Adipocyte (in vitro differentiated cells): ENCODE results near the gene EYA2.
"Not testable (repeated sequence)": the region's sequence is repeated elsewhere in the genome, so short reads cannot be mapped to it uniquely, and the experiment has no call there.

Experiments
- DNase-seq: peaks from one replicate; pipeline ENCODE4 v3.0.0-alpha.2; 2015; ENCODE audit warnings: low read depth
- H3K27me3 ChIP-seq: replicated peaks from 2 replicates; pipeline ENCODE4 v1.7.0; 2013; ENCODE audit warnings: mild to moderate bottlenecking, low read length, moderate library complexity; ENCODE audit not compliant: control insufficient read depth, insufficient read depth
- H3K36me3 ChIP-seq: 2 replicates; pipeline ENCODE4 v1.7.0; 2013; ENCODE audit warnings: low read length, mild to moderate bottlenecking, moderate library complexity; ENCODE audit not compliant: control insufficient read depth, insufficient read depth, severe bottlenecking
- H3K4me1 ChIP-seq: 2 replicates; pipeline ENCODE4 v1.7.0; 2013; ENCODE audit warnings: mild to moderate bottlenecking, low read length, moderate library complexity; ENCODE audit not compliant: control insufficient read depth, insufficient read depth
- H3K4me3 ChIP-seq: 2 replicates; pipeline ENCODE4 v1.7.0; 2013; ENCODE audit warnings: mild to moderate bottlenecking, low read length, moderate library complexity
- H3K9ac ChIP-seq: 2 replicates; pipeline ENCODE4 v1.7.0; 2013; ENCODE audit warnings: mild to moderate bottlenecking, low read length, moderate library complexity
- H3K9me3 ChIP-seq: 2 replicates; pipeline ENCODE4 v1.7.0; 2013; ENCODE audit warnings: mild to moderate bottlenecking, low read length, moderate library complexity; ENCODE audit not compliant: control insufficient read depth

EYA2 gene

DNA sequence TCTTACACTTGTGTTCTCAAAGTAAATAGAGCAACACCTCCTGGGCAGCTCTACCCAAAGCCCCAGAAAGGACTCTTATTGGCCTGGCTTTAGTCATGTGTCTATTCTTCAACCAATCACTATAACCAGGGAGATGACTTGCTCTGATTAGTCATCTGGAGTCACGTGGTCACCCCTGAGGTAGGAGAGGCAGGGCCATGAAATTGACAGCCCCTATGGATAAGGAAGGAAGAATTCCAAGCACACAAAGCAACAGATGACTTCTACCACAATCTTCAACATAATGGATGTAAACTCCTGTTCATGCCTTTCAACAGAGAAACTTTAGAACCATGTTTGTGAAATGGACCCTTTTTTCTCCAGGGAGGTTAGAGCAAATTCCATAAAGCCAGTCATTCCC lies 24.6 kb upstream of the EYA2 start:
- peaks cover 23% of the 10 kb centered on the region for H3K9me3 ChIP-seq
- no peaks in the 10 kb centered on the region for H3K36me3 ChIP-seq
- no peak for DNase-seq
- H3K27me3 ChIP-seq: peaks cover 14% of the 10 kb centered on the region
- H3K4me3 ChIP-seq: no peak overlapping the region
- no peaks in the 10 kb centered on the region for H3K4me1 ChIP-seq
- no peak overlapping the region for H3K9ac ChIP-seq

DNA sequence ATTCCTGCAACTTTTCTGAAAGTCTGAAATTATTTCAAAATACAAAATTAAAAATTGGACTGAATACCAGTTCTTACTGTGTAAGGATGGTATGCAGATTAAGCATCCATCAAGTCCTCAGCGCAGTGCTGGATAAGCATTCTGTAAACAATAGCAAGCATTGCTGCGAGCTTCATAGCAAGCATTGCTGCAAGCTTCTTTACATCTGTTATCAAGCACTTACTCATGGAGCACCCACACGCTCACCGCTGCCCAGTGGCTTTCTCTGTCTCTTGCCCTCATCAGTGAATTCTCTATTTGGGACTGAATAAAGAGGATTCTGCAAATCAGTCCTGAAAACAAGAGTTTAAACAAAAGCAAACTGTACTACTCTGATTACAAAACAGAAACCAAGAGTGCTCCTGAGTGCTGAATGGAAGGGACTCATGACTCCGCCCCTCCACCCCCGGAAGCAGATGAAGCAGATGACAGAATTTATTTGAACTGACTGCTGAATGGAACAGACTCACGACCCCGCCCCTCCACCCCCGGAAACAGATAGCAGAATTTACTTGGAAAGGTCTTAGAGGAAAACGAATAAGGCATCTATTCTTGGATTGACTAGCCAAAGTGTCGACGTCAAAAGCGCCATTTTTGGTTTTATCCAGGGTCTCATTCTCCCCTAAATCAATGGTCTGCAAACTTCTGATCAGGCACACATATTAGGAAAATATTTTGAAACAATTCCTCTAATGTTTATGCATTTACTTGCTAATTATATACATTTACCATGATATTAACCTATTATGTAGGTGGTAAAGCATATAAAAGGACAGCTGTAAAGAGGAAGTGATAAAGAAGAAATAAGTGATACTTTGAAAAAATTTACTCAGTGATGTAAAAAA lies 22.1 kb upstream of the EYA2 start:
- Histone ChIP-seq H3K9me3 (peaks cover 23% of the 10 kb centered on the region), H3K4me3 (peak overlapping the region; percentile 63)
- no peak for DNase-seq

DNA sequence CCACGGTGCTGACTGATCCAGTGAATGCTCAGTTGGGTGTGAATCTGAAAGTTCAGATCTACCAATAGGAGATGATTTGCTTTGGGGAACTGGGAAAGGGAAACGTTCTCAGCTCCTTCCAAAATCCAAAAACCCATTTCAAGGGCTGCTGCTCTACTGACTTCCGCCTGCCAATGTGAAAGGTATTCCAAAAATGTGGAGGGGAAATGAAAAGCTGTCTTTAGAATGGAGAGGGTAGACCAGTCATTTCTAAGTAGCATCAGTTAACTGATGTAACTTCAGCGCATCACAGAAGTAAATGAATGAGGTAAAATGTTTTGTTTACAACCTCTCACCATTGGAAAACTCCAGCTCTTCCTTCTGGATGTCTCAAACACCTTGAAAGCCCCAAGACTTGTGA lies 19.6 kb upstream of the EYA2 start:
- Histone ChIP-seq H3K4me1 (no peaks in the 10 kb centered on the region), H3K9me3 (peaks cover under 1% of the 10 kb centered on the region), H3K9ac (no peak overlapping the region), H3K36me3 (no peaks in the 10 kb centered on the region), H3K27me3 (peaks cover 10% of the 10 kb centered on the region), H3K4me3 (no peak overlapping the region)
- no peak for DNase-seq

More for the DNA sequence above, 22.1 kb upstream of the EYA2 start:
- Histone ChIP-seq H3K27me3 (peaks cover 10% of the 10 kb centered on the region), H3K9ac (no peak overlapping the region), H3K36me3 (no peaks in the 10 kb centered on the region), H3K4me1 (no peaks in the 10 kb centered on the region)

DNA sequence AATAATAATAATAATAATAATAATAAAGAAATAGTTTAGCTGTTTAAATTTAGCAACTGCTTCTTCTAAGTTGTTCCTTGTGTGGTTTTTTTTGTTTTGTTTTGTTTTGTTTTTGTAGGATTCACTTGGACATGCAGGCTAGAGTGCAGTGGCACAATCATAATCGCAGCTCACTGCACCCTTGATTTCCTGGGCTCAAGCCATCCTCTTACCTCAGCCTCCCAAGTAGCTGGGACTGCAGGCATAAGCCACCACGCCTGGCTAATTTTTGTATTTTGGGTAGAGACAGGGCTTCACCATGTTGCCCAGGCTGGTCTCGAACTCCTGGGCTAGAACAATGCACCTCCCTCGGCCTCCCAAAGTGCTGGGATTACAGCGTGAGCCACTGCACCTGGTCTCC lies 15.3 kb upstream of the EYA2 start:
- no peaks in the 10 kb centered on the region for H3K9me3 ChIP-seq
- no peak overlapping the region for H3K9ac ChIP-seq
- H3K36me3 ChIP-seq: no peaks in the 10 kb centered on the region
- peaks cover 11% of the 10 kb centered on the region for H3K4me1 ChIP-seq
- peaks cover 13% of the 10 kb centered on the region for H3K27me3 ChIP-seq
- DNase-seq: no peak
- no peak overlapping the region for H3K4me3 ChIP-seq

DNA sequence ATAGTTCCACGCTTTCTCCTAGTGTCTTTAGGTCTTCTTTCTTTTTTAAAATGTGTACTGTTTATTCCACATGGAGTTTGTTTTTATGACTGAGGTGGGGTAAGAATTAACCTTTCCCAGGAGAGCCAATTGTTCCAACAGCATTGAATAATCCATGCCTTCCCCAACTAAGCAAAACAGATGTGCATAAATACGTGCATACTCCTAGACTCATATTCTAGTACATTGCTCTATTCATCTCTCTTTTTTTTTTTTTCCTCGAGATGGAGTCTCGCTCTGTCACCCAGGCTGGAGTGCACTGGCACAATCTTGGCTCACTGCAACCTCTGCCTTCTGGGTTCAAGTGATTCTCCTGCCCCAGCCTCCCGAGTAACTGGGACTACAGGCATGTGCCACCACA lies 14.7 kb upstream of the EYA2 start:
- H3K9me3 ChIP-seq, DNase-seq, H3K9ac ChIP-seq, H3K27me3 ChIP-seq, H3K4me3 ChIP-seq, H3K36me3 ChIP-seq: not testable (repeated sequence)
- peaks cover 16% of the 10 kb centered on the region for H3K4me1 ChIP-seq

- H3K4me1 ChIP-seq: peaks cover 16% of the 10 kb centered on the region
- peaks cover 21% of the 10 kb centered on the region for H3K27me3 ChIP-seq
- no peaks in the 10 kb centered on the region for H3K9me3 ChIP-seq
- H3K4me3 ChIP-seq: peak overlapping the region; percentile 46
- H3K9ac ChIP-seq: peak overlapping the region; percentile 8
- DNase-seq: peak; percentile 58
- H3K36me3 ChIP-seq: no peaks in the 10 kb centered on the region
These were observed 10.8 kb upstream of the EYA2 start for GRCh38 chr20:46883892-46884291.

DNA sequence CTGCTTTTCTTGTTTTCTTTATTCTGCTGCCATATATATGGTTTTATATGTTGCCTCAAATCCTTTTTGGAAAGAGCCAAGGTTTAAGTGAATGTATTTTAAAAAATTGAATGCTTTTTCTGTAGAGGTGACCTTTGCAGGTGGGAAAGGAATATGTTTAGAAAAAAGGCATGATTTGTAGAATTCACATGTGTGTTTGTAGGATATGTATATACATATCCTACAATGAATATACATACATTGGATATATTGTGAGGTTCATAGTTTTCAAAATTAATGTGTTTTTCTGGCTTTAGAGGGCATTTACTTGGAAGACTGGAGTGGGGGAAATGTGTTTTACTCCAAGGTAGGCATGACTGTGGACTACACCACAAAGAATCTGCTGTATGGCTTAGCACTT lies 4.0 kb upstream of the EYA2 start:
- Histone ChIP-seq H3K27me3 (peaks cover 15% of the 10 kb centered on the region), H3K9me3 (peaks cover 18% of the 10 kb centered on the region), H3K4me3 (no peak overlapping the region), H3K36me3 (no peaks in the 10 kb centered on the region), H3K9ac (no peak overlapping the region), H3K4me1 (no peaks in the 10 kb centered on the region)
- DNase-seq: no peak

GRCh38 chr20:46893051-46893450 lies 1.6 kb upstream of the EYA2 start:
- Histone ChIP-seq H3K9ac (no peak overlapping the region), H3K36me3 (no peaks in the 10 kb centered on the region), H3K4me3 (no peak overlapping the region), H3K9me3 (peaks cover 18% of the 10 kb centered on the region), H3K27me3 (peaks cover 15% of the 10 kb centered on the region), H3K4me1 (no peaks in the 10 kb centered on the region)
- DNase-seq: no peak

DNA sequence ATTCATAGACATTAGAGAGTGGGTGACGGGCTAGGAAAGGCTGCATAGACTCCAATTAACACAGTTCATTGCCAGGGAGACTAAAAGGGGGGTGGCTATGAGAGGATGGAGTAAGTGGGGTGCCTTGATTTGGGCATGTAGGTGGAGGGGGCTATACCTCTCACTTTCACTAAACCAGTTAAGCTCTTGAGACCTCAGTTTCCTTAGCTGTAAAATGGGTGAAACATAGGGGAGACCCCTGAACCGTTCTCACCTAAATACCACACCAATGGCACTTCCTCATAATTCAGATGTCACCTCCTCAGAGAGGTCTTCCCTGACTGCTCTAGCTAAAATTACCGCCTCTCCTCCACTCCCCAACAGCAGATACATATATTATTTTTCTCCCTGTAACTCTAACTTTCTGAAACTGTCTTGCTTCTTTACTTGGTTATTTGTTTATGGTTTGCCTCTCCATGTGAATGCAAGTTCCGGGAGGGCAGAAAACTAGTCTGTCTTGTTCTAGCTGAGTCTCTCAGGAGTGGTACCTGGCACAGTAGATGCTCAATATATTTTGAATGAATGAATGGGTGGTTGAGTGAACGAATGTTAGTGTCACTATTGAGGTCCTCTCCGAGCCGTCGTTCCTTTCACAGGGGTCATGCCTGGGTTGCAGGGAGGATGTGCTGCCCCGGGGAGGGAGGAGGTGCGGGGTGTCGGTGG lies 615 bp upstream of the EYA2 start:
- no peak for DNase-seq
- H3K4me3 ChIP-seq: peak overlapping the region; percentile 83
- H3K9me3 ChIP-seq: peaks cover 18% of the 10 kb centered on the region
- H3K4me1 ChIP-seq: no peaks in the 10 kb centered on the region
- peak overlapping the region; percentile 19 for H3K9ac ChIP-seq
- peaks cover 20% of the 10 kb centered on the region for H3K27me3 ChIP-seq
- no peaks in the 10 kb centered on the region for H3K36me3 ChIP-seq

GRCh38 chr20:46894971-46895905 lies 595 bp downstream of the EYA2 start:
- Histone ChIP-seq H3K27me3 (peaks cover 29% of the 10 kb centered on the region), H3K36me3 (no peaks in the 10 kb centered on the region), H3K4me1 (no peaks in the 10 kb centered on the region), H3K4me3 (peak overlapping the region; percentile 83), H3K9ac (peak overlapping the region; percentile 82), H3K9me3 (peaks cover 16% of the 10 kb centered on the region)
- peak; percentile 62 for DNase-seq

- H3K9me3 ChIP-seq: peaks cover 10% of the 10 kb centered on the region
- peak overlapping the region; percentile 83 for H3K4me3 ChIP-seq
- H3K36me3 ChIP-seq: no peaks in the 10 kb centered on the region
- DNase-seq: no peak
- peak overlapping the region; percentile 82 for H3K9ac ChIP-seq
- H3K27me3 ChIP-seq: peaks cover 30% of the 10 kb centered on the region
- no peaks in the 10 kb centered on the region for H3K4me1 ChIP-seq
These were observed 1.2 kb downstream of the EYA2 start for GRCh38 chr20:46895906-46896242.
